Body of pancreas (tissue), 4 donors: ENCODE results near the gene TNIK. TPM values are rescaled to one million over a fixed set of nuclear protein-coding genes. Genes with fewer than 3 reads are reported as not detected.
A peak's percentile ranks its signal among the peaks of the same experiment; 100 is the strongest.

Experiments
- ATAC-seq: fragments of 150-250 bp; one replicate; pipeline ENCODE4 v1.9.1; 2016
- DNase-seq, 4 donors: peaks; one replicate each; pipeline ENCODE4 v3.0.0-alpha.2; 2019
- H3K27ac ChIP-seq, 4 donors: fragments of 200-600 bp; sonication (generic); 1 replicate in 3 of 4; 2 replicates in 1 of 4; pipeline versions ENCODE4 v1.5.1 to v1.6.1; 2016 to 2019; ENCODE audit warnings: mild to moderate bottlenecking in 1 of 4, mixed read lengths in 1 of 4, moderate library complexity in 1 of 4
- H3K27me3 ChIP-seq, 2 donors: fragments of 200-600 bp; sonication (generic); one replicate each; pipeline ENCODE4 v1.6.0; 2016; ENCODE audit warnings: mild to moderate bottlenecking in 1 of 2
- H3K36me3 ChIP-seq, 2 donors: fragments of 200-600 bp; sonication (generic); replicated peaks in 1 of 2; 2 replicates each; pipeline ENCODE4 v1.5.1; 2016; ENCODE audit warnings: low read depth in 2 of 2; ENCODE audit not compliant: insufficient read depth in 1 of 2
- H3K4me1 ChIP-seq: fragments of 200-600 bp; sonication (generic); one replicate; pipeline ENCODE4 v1.6.0; 2016
- H3K4me3 ChIP-seq, 2 donors: fragments of 200-600 bp; sonication (generic); 1 replicate in 1 of 2; 2 replicates in 1 of 2; pipeline ENCODE4 v1.5.1; 2016 to 2019
- H3K9me3 ChIP-seq, 3 donors: fragments of 200-600 bp; sonication (generic); 1 replicate in 2 of 3; 2 replicates in 1 of 3; pipeline ENCODE4 v1.5.1; 2016
- POLR2A ChIP-seq, 3 donors: fragments of 450-650 bp; IDR thresholded peaks; one replicate each; pipeline ENCODE4 v1.6.1; 2016; ENCODE audit warnings: antibody characterized with exemption in 3 of 3, mild to moderate bottlenecking in 2 of 3
- WGBS, 2 donors: methylation state at CpG; one replicate each; pipeline ENCODE4 v1.1.5; 2017; 5-methylcytosine and 5-hydroxymethylcytosine counted together
- intact Hi-C: fragments of 100-400 bp; cut with DNase I; formaldehyde crosslinking; loops from one replicate; pipeline ENCODE4 v1.15.1; 2023
- total RNA-seq, 2 donors: library from RNA; depleted of rRNA; stranded (reverse); fragments of >200 nt; gene quantifications; one replicate each; pipeline ENCODE4 v1.1.0, GENCODE V29; 2016
- TF ChIP-seq, protein P1 (sequence below), 7 experiments: fragments of 450-650 bp in 4 of 7; fragments of 200-600 bp in 3 of 7; sonication (generic) in 3 of 7; IDR thresholded peaks; one replicate each; pipeline ENCODE4 v1.5.1; 2016 to 2019; ENCODE audit warnings: antibody characterized with exemption in 7 of 7

The TNIK gene
- total RNA-seq, 2 donors from 2014 or later, result 7.6 to 9.6 TPM

DNA sequence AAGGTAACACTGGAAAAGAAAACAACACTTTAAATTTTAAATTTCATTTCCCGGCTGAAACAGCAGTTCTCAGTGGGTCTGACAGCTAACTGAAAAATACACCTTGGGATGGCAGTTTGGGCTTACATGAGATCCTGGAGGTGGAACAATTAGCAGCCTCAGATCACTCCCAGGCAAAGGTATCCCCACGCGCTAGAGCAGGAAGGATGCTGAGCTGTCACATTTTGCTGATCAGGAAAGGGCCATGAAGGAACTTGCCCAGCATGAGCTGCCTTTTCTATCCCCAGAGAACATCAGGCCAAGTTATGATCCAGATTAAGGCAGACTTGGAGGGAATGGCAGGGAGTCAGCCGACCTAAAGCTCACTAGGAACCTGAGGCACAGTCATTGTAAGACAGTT, 228.8 kb downstream of the TNIK start:
- Histone ChIP-seq H3K36me3 (no peaks in the 10 kb centered on the region), H3K27ac (no peak overlapping the region), H3K4me1 (no peaks in the 10 kb centered on the region), H3K27me3 (no peaks in the 10 kb centered on the region), H3K9me3 (no peaks in the 10 kb centered on the region), H3K4me3 (no peak overlapping the region)
- DNase-seq (no peak), ATAC-seq (no peak)
- intact Hi-C loops, result no loop called here
- 88 to 92% methylated on average over 4 of the region's 4 CpGs for WGBS, 2 donors
- TF ChIP-seq POLR2A (IDR thresholded peaks at IDR 0.05), result no peak
- TF ChIP-seq, protein P1, sequence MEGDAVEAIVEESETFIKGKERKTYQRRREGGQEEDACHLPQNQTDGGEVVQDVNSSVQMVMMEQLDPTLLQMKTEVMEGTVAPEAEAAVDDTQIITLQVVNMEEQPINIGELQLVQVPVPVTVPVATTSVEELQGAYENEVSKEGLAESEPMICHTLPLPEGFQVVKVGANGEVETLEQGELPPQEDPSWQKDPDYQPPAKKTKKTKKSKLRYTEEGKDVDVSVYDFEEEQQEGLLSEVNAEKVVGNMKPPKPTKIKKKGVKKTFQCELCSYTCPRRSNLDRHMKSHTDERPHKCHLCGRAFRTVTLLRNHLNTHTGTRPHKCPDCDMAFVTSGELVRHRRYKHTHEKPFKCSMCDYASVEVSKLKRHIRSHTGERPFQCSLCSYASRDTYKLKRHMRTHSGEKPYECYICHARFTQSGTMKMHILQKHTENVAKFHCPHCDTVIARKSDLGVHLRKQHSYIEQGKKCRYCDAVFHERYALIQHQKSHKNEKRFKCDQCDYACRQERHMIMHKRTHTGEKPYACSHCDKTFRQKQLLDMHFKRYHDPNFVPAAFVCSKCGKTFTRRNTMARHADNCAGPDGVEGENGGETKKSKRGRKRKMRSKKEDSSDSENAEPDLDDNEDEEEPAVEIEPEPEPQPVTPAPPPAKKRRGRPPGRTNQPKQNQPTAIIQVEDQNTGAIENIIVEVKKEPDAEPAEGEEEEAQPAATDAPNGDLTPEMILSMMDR (IDR thresholded peaks at IDR 0.05), result no peak

DNA sequence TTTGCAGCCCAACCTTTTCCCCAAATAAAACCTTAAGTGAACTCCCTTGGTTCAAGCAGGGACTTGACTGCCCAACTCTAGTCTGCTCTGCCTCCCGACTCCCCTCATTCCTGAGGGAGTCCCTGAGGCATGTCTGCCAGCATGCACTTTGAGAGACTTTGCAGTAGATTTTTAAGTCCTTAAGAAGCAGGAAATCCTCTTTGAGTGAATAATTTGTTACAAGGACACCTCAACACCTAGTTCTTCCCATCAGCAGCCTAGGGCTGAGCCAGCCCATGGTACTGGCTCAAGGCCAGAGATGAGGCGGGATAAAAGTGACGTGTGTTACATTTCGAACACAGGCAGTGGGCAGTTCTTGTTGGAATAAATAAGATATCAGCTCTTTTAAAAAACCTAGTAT, 229.3 kb downstream of the TNIK start:
- Histone ChIP-seq H3K27ac (no peak overlapping the region), H3K4me3 (no peak overlapping the region), H3K4me1 (no peaks in the 10 kb centered on the region), H3K9me3 (no peaks in the 10 kb centered on the region), H3K27me3 (no peaks in the 10 kb centered on the region), H3K36me3 (no peaks in the 10 kb centered on the region)
- DNase-seq (peak in 1 of 4 donors; percentile 13), ATAC-seq (no peak)
- 71 to 73% methylated on average over 4 of the region's 4 CpGs for WGBS, 2 donors
- intact Hi-C loops, result no loop called here
- no peak for TF ChIP-seq POLR2A (IDR thresholded peaks at IDR 0.05)
- TF ChIP-seq, protein P1 (IDR thresholded peaks at IDR 0.05), result no peak

DNA sequence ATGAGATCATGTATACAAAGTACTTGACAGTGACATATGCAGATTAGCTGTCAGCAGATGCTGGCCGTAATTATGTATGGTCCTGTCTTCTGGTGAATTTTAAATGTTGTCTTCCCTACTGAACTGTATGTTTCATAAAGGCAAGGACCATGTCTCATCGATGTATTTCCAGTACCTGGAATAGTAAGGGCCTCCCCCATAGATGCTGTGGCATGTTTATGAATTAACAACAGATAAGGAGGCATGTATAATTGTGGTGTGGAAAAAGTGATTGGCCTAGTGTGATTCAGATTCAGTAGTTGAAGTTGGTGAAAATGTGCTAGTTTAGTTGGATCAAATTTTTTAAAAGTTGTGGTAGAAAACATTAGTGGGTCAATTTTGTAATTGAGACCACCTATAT, 231.0 kb downstream of the TNIK start:
- Histone ChIP-seq H3K27ac (no peak overlapping the region), H3K36me3 (no peaks in the 10 kb centered on the region), H3K27me3 (no peaks in the 10 kb centered on the region), H3K4me3 (no peak overlapping the region), H3K4me1 (no peaks in the 10 kb centered on the region), H3K9me3 (no peaks in the 10 kb centered on the region)
- no peak for TF ChIP-seq POLR2A (IDR thresholded peaks at IDR 0.05)
- TF ChIP-seq, protein P1 (IDR thresholded peaks at IDR 0.05), result no peak
- DNase-seq, result no peak
- 88 to 90% methylated on average over 2 of the region's 2 CpGs for WGBS, 2 donors
- intact Hi-C loops, result no loop called here
- ATAC-seq, result no peak

DNA sequence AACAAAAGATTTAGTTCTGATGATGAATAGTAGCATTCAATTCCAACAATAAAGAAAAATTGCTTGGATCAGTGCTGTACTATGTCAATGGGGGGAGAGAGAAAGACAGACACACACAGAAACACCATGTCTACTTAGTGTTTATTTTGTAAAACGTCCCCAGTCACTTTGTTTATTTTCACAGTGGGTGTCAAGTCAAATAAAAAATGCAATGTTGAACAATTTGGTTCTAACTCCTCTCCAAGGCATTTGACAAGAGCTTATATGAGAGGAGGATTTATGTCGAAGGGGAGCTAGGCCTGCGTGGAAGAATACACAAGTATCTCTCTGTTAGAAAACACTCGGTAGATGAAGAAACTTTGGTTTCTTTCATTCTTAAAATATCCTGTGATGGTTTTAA, 232.0 kb downstream of the TNIK start:
- no peak for DNase-seq
- H3K9me3 ChIP-seq, result no peaks in the 10 kb centered on the region
- WGBS, 2 donors, result 69 to 73% methylated on average over 4 of the region's 4 CpGs
- H3K4me3 ChIP-seq, result no peak overlapping the region
- H3K36me3 ChIP-seq, result no peaks in the 10 kb centered on the region
- no peaks in the 10 kb centered on the region for H3K4me1 ChIP-seq
- no peak for TF ChIP-seq POLR2A (IDR thresholded peaks at IDR 0.05)
- TF ChIP-seq, protein P1 (IDR thresholded peaks at IDR 0.05), result no peak
- intact Hi-C loops, result no loop called here
- ATAC-seq, result no peak
- H3K27me3 ChIP-seq, result no peaks in the 10 kb centered on the region
- H3K27ac ChIP-seq, result no peak overlapping the region

DNA sequence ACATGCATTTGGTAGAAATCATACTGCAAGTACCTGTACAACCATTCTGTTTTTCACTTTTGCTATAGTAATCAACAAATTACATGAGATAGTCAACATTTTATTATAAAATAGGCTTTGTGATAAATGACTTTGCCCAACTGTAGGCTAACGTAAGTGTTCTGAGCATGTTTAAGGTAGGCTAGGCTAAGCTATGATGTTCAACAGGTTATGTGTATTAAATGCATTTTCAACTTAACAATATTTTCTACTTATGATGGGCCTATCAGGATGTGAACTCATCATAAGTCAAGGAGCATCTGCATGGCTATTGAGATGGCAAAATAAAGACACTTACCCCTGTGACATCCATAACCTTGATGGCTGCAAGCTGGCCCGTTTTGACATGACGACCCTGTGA, 232.4 kb downstream of the TNIK start:
- intact Hi-C loops, result no loop called here
- WGBS, 2 donors, result 86 to 92% methylated on average over 3 of the region's 3 CpGs
- ATAC-seq, result no peak

More for the DNA sequence above, 232.4 kb downstream of the TNIK start:
- Histone ChIP-seq H3K9me3 (no peaks in the 10 kb centered on the region), H3K4me3 (no peak overlapping the region), H3K36me3 (no peaks in the 10 kb centered on the region), H3K4me1 (no peaks in the 10 kb centered on the region), H3K27ac (no peak overlapping the region), H3K27me3 (no peaks in the 10 kb centered on the region)
- TF ChIP-seq, protein P1 (IDR thresholded peaks at IDR 0.05), result no peak
- no peak for TF ChIP-seq POLR2A (IDR thresholded peaks at IDR 0.05)
- DNase-seq, result no peak
